Vagina (tissue), 2 donors: ENCODE results near the gene TMEM176A.

Experiments
- CTCF ChIP-seq, 3 experiments: fragments of 450-650 bp in 2 of 3; fragments of 200-600 bp in 1 of 3; sonication (generic) in 1 of 3; IDR thresholded peaks; one replicate each; pipeline ENCODE4 v1.5.1; 2017 to 2019; ENCODE audit warnings: antibody characterized with exemption in 3 of 3, mild to moderate bottlenecking in 2 of 3, moderate library complexity in 2 of 3
- POLR2A ChIP-seq, 2 donors: fragments of 450-650 bp; IDR thresholded peaks; one replicate each; pipeline ENCODE4 v1.6.1; 2017; ENCODE audit warnings: antibody characterized with exemption in 2 of 2, mild to moderate bottlenecking in 2 of 2, moderate library complexity in 2 of 2
- POLR2AphosphoS5 ChIP-seq, 2 donors: sonication (generic); formaldehyde crosslinking; IDR thresholded peaks; one replicate each; pipeline ENCODE4 v1.9.0; 2017; ENCODE audit warnings: antibody characterized with exemption in 2 of 2, mild to moderate bottlenecking in 2 of 2, low read depth in 1 of 2; ENCODE audit not compliant: insufficient read depth in 1 of 2

DNA sequence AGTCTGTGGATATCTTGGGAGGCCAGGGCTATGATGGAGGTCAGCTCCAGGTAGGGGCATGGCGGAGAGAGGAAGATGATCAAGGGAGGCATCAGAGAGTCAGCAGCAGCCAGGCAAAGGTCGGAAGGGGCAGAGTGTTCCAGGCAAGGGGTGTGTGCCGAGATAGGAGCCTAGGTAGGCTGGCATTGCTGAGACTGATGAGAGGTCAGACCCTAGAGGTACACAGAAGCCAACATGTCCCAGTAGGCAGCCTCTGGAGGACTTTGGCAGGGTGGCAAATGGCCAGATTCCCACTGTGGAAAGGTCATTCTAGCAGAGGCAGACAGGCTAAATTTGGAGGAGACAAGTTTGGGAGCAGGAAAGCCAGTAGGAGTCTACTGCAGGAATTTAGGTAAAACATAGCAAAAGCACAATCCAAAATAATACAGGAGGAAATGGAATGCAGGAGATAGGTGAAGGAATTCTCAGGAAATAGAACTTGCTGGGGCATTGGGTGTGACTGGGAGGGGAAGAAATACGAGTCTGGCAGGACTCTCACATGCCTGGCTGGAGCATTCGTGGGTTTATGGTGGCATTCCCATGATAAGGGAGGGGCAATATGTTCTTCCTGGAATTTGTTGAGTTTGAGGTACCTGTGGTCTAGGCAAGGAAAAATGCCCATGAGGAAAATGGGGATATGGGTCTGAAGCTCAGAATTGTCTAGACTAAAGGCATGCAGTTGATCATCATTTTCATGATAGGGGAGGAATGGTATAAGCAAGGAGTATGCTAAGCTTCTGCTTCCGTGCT is 25.7 kb downstream of the TMEM176A start:
- TF ChIP-seq POLR2A (IDR thresholded peaks at IDR 0.05) (no peak), CTCF (IDR thresholded peaks at IDR 0.05) (no peak), POLR2AphosphoS5 (IDR thresholded peaks at IDR 0.05; ENCODE audit: insufficient read depth in 1 of 2, low read depth in 1 of 2) (no peak)
